Bronchial epithelial cell (primary cell): ENCODE measurements around the gene STXBP2. TPM values are rescaled to one million over a fixed set of nuclear protein-coding genes. Genes with fewer than 3 reads are reported as not detected.

Experiments
- DNase-seq: peaks from one replicate; pipeline ENCODE4 v3.0.0-alpha.2; 2010; ENCODE audit warnings: low read depth
- FAIRE-seq: peaks from 2 replicates; lab custom pipeline; 2011; peaks lifted over from hg19 to GRCh38; lab: Jason Lieb, UNC
- H3K27me3 ChIP-seq: 2 replicates; pipeline ENCODE4 v1.5.1; 2011; ENCODE audit warnings: low read length; ENCODE audit not compliant: control insufficient read depth, insufficient read depth
- H3K36me3 ChIP-seq: 2 replicates; pipeline ENCODE4 v1.5.1; 2011; ENCODE audit warnings: low read length; ENCODE audit not compliant: control insufficient read depth, insufficient read depth
- H3K4me3 ChIP-seq: 2 replicates; pipeline ENCODE4 v1.5.1; 2011; ENCODE audit warnings: mild to moderate bottlenecking, low read depth, low read length, control low read depth
- total RNA-seq: library from RNA; depleted of rRNA; stranded (reverse); fragments of >200 nt; gene quantifications from 2 replicates; pipeline ENCODE4 v1.2.1, GENCODE V29; 2014
- TF ChIP-seq, protein P1 (sequence below): IDR thresholded peaks from 2 replicates; pipeline ENCODE4 v1.5.1; 2011; ENCODE audit warnings: mild to moderate bottlenecking, moderate library complexity, low read length, control low read depth, inconsistent platforms; ENCODE audit not compliant: insufficient read depth, severe bottlenecking

Gene STXBP2
- total RNA-seq, 1 donor from 2014 or later = 47.9 TPM

DNA sequence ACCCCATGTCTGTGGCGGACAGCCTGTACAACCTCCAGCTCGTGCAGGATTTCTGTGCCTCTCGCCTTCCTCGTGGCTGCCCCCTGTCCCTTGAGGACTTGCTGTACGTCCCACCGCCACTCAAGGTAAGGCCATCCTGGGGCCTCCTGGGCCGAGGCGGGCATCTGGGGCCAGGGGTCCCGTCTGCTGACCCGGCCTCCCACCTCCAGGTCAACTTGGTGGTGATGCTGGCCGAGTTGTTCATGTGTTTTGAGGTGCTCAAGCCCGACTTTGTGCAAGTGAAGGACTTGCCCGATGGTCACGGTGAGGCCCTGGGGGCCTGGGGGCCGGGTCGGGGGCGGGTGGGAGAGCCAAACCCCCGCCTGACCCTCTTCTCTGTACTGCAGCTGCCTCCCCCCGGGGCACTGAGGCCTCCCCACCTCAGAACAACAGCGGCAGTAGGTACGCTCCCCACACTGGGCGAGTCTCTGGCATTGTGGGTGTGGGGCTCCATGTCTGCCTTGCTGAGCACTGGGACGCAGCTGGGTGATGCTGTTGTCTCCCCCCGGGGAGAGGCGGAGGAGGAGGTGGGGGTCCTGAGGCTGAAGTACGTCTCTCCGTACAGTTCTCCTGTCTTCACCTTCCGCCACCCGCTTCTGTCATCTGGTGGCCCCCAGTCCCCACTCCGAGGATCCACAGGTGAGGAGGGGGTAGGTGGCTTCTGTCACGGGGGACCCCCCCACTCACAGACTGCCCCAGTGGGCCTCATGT is 26.2 kb upstream of the STXBP2 start:
- Histone ChIP-seq H3K4me3 (no peak overlapping the region), H3K27me3 (no peaks in the 10 kb centered on the region), H3K36me3 (peaks cover 8% of the 10 kb centered on the region)
- TF ChIP-seq, protein P1, sequence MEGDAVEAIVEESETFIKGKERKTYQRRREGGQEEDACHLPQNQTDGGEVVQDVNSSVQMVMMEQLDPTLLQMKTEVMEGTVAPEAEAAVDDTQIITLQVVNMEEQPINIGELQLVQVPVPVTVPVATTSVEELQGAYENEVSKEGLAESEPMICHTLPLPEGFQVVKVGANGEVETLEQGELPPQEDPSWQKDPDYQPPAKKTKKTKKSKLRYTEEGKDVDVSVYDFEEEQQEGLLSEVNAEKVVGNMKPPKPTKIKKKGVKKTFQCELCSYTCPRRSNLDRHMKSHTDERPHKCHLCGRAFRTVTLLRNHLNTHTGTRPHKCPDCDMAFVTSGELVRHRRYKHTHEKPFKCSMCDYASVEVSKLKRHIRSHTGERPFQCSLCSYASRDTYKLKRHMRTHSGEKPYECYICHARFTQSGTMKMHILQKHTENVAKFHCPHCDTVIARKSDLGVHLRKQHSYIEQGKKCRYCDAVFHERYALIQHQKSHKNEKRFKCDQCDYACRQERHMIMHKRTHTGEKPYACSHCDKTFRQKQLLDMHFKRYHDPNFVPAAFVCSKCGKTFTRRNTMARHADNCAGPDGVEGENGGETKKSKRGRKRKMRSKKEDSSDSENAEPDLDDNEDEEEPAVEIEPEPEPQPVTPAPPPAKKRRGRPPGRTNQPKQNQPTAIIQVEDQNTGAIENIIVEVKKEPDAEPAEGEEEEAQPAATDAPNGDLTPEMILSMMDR = no peak
- FAIRE-seq (no peak), DNase-seq (no peak)

DNA sequence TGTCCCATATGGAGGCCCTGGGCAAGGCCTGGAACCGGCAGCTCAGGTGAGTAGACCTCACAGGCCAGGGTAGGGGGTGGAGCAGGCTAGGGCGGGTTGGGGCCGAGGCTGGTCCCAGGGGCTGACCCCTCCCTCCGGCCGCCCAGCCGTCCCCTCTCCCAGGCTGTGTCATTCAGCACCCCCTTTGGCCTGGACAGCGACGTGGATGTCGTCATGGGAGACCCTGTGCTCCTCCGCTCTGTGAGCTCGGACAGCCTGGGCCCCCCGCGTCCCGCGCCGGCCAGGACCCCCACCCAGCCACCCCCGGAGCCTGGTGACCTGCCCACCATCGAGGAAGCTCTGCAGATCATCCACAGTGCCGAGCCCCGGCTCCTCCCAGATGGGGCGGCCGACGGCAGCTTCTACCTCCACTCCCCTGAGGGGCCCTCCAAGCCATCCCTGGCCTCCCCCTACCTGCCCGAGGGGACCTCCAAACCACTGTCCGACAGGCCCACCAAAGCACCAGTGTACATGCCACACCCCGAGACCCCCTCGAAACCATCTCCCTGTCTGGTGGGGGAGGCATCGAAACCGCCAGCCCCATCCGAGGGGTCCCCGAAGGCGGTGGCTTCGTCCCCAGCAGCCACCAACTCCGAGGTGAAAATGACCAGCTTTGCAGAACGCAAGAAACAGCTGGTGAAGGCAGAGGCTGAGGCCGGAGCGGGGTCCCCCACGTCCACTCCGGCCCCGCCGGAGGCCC is 25.2 kb upstream of the STXBP2 start:
- no peak for FAIRE-seq
- TF ChIP-seq, protein P1 = no peak
- no peak overlapping the region for H3K4me3 ChIP-seq
- peaks cover 8% of the 10 kb centered on the region for H3K36me3 ChIP-seq
- no peaks in the 10 kb centered on the region for H3K27me3 ChIP-seq
- DNase-seq = no peak

DNA sequence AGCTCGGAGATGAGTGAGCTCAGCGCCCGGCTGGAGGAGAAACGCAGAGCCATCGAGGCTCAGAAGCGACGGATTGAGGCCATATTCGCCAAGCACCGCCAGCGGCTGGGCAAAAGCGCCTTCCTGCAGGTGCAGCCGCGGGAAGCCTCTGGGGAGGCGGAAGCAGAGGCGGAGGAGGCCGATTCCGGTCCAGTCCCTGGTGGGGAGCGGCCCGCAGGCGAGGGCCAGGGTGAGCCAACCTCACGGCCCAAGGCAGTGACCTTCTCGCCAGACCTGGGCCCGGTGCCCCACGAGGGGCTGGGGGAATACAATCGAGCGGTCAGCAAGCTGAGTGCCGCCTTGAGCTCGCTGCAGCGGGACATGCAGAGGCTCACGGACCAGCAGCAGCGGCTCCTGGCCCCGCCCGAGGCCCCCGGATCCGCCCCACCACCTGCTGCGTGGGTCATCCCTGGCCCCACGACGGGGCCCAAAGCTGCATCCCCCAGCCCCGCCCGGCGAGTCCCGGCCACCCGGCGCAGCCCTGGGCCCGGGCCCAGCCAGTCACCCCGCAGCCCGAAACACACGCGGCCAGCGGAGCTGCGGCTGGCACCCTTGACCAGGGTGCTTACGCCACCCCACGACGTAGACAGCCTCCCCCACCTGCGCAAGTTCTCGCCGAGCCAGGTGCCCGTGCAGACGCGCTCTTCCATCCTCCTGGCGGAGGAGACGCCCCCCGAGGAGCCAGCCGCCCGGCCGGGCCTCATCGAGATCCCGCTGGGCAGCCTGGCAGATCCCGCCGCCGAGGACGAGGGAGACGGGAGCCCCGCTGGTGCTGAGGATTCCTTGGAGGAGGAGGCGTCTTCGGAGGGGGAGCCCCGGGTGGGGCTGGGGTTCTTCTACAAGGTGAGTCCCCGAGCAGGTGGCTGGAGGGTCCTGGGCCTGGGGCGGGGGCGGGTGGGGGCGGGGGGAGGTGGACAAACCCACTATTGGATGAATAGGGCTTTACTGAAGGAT is 24.3 kb upstream of the STXBP2 start:
- TF ChIP-seq, protein P1 = no peak
- no peak for FAIRE-seq
- DNase-seq = no peak
- no peaks in the 10 kb centered on the region for H3K27me3 ChIP-seq
- peaks cover 8% of the 10 kb centered on the region for H3K36me3 ChIP-seq
- H3K4me3 ChIP-seq = no peak overlapping the region

DNA sequence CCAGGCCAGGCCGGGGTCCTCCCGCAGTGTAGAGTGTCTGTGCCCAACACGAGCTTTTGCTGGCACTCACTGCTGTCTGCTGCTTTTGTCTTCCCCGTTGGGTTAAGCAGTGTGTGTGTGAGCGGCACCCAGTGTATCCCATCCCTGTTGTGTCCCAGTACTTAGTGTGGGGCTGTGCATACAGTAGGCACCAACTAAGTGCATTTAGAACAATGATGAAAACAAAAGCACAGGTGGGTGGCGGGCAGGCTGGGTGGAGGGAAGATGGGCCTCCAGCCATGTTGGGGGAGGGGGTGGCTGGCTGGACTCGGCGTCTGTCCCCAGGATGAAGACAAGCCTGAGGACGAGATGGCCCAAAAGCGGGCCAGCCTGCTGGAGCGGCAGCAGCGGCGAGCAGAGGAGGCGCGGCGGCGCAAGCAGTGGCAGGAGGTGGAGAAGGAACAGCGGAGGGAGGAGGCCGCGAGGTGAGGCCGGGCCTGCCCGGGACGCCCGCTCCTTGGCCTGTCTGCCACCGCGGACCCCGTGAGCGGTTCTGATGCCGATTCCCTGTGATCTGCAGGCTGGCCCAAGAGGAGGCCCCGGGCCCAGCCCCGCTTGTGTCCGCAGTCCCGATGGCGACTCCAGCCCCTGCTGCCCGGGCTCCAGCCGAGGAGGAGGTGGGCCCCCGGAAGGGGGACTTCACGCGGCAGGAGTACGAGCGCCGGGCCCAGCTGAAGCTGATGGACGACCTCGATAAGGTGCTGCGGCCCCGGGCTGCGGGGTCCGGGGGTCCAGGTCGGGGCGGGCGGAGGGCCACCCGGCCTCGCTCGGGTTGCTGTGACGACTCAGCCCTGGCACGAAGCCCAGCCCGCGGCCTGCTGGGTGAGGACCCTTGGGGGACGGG is 21.8 kb upstream of the STXBP2 start:
- no peak for DNase-seq
- Histone ChIP-seq H3K27me3 (no peaks in the 10 kb centered on the region), H3K4me3 (no peak overlapping the region), H3K36me3 (peaks cover 13% of the 10 kb centered on the region)
- TF ChIP-seq, protein P1 = no peak
- no peak for FAIRE-seq

DNA sequence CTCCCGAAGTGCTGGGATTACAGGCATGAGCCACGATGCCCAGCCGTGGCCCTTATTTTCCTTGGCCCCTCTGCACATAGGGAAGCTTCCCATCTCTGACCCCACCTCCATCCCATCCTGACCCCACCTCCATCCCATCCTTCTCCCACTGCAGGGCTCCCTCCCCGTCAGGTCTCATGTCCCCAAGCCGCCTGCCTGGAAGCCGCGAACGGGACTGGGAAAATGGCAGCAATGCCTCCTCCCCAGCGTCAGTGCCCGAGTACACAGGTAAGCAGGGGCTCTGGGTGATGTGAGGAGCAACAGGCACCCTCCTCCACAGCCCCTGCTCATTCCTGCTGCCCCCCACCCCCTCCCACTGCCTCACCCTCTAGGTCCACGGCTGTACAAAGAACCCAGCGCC is 19.7 kb upstream of the STXBP2 start:
- no peak for DNase-seq
- Histone ChIP-seq H3K4me3 (no peak overlapping the region), H3K27me3 (no peaks in the 10 kb centered on the region), H3K36me3 (peaks cover 26% of the 10 kb centered on the region)
- TF ChIP-seq, protein P1 = no peak
- FAIRE-seq = no peak
